ENCODE results near the gene VPS13A. TPM values are rescaled to one million over a fixed set of nuclear protein-coding genes. Genes with fewer than 3 reads are reported as not detected.

The VPS13A gene
- total RNA-seq, 1 experiment from 2014 or later, result 32.2 TPM

- ChIA-PET CTCF (no interaction called here), POLR2A (ENCODE audit: low non-redundant PET) (no interaction called here)
- Histone ChIP-seq H3K27me3 (replicated peaks; ENCODE audit: insufficient read depth, low read depth, low read length, poor library complexity) (no peaks in the 10 kb centered on the region), H3K4me1 (ENCODE audit: insufficient read depth, low read length, poor library complexity, severe bottlenecking) (peaks cover 17% of the 10 kb centered on the region), H3K36me3 (ENCODE audit: insufficient read depth, low read length, poor library complexity, severe bottlenecking) (no peaks in the 10 kb centered on the region), H3K4me3 (ENCODE audit: low read depth, low read length, poor library complexity, severe bottlenecking) (no peak overlapping the region), H3K9me3 (ENCODE audit: low read depth, low read length, poor library complexity, severe bottlenecking) (no peaks in the 10 kb centered on the region), H3K27ac (ENCODE audit: low read depth, low read length, poor library complexity, severe bottlenecking) (no peak overlapping the region)
- intact Hi-C loops (cut with micrococcal nuclease; ENCODE audit: unreplicated experiment), result no loop called here
- no TSS peak for BruUV-seq (replicated peaks)
- DNase-seq (ENCODE audit: low spot score), result no peak
- TF ChIP-seq CTCF (conservative IDR thresholded peaks at IDR 0.05; ENCODE audit: low read depth, low read length) (no peak), EZH2 (IDR thresholded peaks at IDR 0.05; ENCODE audit: borderline replicate concordance, low read depth, low read length, poor library complexity, severe bottlenecking) (no peak)
These were observed 245.6 kb downstream of the VPS13A start for GRCh38 chr9:77422969-77423368.

- peaks cover 16% of the 10 kb centered on the region for H3K4me1 ChIP-seq (ENCODE audit: insufficient read depth, low read length, poor library complexity, severe bottlenecking)
- TF ChIP-seq CTCF (conservative IDR thresholded peaks at IDR 0.05; ENCODE audit: low read depth, low read length), result no peak
- no peak for TF ChIP-seq EZH2 (IDR thresholded peaks at IDR 0.05; ENCODE audit: borderline replicate concordance, low read depth, low read length, poor library complexity, severe bottlenecking)
- intact Hi-C loops (cut with micrococcal nuclease; ENCODE audit: unreplicated experiment), result no loop called here
- ChIA-PET CTCF (no interaction called here), POLR2A (ENCODE audit: low non-redundant PET) (no interaction called here)
- BruUV-seq (replicated peaks), result no TSS peak
- DNase-seq (ENCODE audit: low spot score), result no peak
- peaks cover 2% of the 10 kb centered on the region for H3K27me3 ChIP-seq (replicated peaks; ENCODE audit: insufficient read depth, low read depth, low read length, poor library complexity)
- no peak overlapping the region for H3K27ac ChIP-seq (ENCODE audit: low read depth, low read length, poor library complexity, severe bottlenecking)
- H3K9me3 ChIP-seq (ENCODE audit: low read depth, low read length, poor library complexity, severe bottlenecking), result no peaks in the 10 kb centered on the region
- H3K4me3 ChIP-seq (ENCODE audit: low read depth, low read length, poor library complexity, severe bottlenecking), result no peak overlapping the region
- H3K36me3 ChIP-seq (ENCODE audit: insufficient read depth, low read length, poor library complexity, severe bottlenecking), result no peaks in the 10 kb centered on the region
These were observed 246.5 kb downstream of the VPS13A start for GRCh38 chr9:77423841-77424240.

GRCh38 chr9:77424993-77425392 lies 247.7 kb downstream of the VPS13A start:
- TF ChIP-seq EZH2 (IDR thresholded peaks at IDR 0.05; ENCODE audit: borderline replicate concordance, low read depth, low read length, poor library complexity, severe bottlenecking) (no peak), CTCF (conservative IDR thresholded peaks at IDR 0.05; ENCODE audit: low read depth, low read length) (no peak)
- BruUV-seq (replicated peaks), result no TSS peak
- H3K27ac ChIP-seq (ENCODE audit: low read depth, low read length, poor library complexity, severe bottlenecking), result no peak overlapping the region
- H3K27me3 ChIP-seq (replicated peaks; ENCODE audit: insufficient read depth, low read depth, low read length, poor library complexity), result peaks cover 5% of the 10 kb centered on the region
- peaks cover 16% of the 10 kb centered on the region for H3K4me1 ChIP-seq (ENCODE audit: insufficient read depth, low read length, poor library complexity, severe bottlenecking)
- DNase-seq (ENCODE audit: low spot score), result no peak
- no peaks in the 10 kb centered on the region for H3K9me3 ChIP-seq (ENCODE audit: low read depth, low read length, poor library complexity, severe bottlenecking)
- no peak overlapping the region for H3K4me3 ChIP-seq (ENCODE audit: low read depth, low read length, poor library complexity, severe bottlenecking)
- ChIA-PET POLR2A (ENCODE audit: low non-redundant PET) (no interaction called here), CTCF (no interaction called here)
- no peaks in the 10 kb centered on the region for H3K36me3 ChIP-seq (ENCODE audit: insufficient read depth, low read length, poor library complexity, severe bottlenecking)
- intact Hi-C loops (cut with micrococcal nuclease; ENCODE audit: unreplicated experiment), result loop anchor here (5.0 kb wide), 1 partner anchor 133 kb away; no protein-coding TSS in a partner anchor
